ENCODE data around the gene FAM168B. TPM values are rescaled to one million over a fixed set of nuclear protein-coding genes. Genes with fewer than 3 reads are reported as not detected.

The FAM168B gene
- total and polyA plus RNA-seq, 10 of the 15 experiments (the other 5 are each of a cell fraction or from before 2014, with no cell fraction given): 3.5 to 77.3 (median 45.9) TPM

DNA sequence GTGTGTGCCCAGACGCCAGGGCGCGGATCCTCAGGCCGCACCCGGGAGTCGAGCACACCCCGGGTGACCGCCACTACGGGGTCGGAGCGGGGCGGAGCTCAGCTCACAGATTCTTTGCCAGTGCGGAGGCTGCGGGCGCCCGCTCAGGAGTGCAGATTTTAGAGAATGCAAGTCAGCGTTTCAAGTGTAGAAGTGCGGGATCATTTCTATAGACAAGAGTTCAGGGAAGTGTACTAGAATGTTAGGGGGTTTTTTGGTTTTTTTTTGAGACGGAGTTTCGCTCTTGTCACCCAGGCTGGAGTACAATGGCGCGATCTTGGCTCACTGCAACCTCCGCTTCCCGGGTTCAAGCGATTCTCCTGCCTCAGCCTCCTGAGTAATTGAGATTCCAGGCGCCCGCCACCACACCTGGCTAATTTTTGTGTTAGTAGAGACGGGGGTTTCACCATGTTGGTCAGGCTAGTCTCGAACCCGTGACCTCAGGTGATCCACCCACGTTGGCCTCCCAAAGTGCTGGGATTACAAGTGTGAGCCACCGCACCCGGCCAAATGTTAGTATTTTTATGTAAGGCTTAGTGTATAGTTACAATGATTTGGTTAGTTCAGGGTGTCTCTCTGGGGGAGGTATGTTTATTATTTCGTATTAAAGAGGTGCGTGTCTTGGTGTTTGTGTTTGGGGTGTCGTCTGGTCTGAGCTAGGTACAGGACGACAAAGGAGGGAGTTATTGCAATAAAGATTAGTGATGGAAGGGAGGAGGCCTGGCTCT is 619 bp upstream of the FAM168B start (continued):
- TF ChIP-seq, protein P1, sequence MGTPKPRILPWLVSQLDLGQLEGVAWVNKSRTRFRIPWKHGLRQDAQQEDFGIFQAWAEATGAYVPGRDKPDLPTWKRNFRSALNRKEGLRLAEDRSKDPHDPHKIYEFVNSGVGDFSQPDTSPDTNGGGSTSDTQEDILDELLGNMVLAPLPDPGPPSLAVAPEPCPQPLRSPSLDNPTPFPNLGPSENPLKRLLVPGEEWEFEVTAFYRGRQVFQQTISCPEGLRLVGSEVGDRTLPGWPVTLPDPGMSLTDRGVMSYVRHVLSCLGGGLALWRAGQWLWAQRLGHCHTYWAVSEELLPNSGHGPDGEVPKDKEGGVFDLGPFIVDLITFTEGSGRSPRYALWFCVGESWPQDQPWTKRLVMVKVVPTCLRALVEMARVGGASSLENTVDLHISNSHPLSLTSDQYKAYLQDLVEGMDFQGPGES (IDR thresholded peaks at IDR 0.05): no peak
- TF ChIP-seq, protein P2, sequence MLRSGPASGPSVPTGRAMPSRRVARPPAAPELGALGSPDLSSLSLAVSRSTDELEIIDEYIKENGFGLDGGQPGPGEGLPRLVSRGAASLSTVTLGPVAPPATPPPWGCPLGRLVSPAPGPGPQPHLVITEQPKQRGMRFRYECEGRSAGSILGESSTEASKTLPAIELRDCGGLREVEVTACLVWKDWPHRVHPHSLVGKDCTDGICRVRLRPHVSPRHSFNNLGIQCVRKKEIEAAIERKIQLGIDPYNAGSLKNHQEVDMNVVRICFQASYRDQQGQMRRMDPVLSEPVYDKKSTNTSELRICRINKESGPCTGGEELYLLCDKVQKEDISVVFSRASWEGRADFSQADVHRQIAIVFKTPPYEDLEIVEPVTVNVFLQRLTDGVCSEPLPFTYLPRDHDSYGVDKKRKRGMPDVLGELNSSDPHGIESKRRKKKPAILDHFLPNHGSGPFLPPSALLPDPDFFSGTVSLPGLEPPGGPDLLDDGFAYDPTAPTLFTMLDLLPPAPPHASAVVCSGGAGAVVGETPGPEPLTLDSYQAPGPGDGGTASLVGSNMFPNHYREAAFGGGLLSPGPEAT (IDR thresholded peaks at IDR 0.05; ENCODE audit: low read depth): peak; percentile 55; the same call in 1 of the 2 replicates
- no peak for TF ChIP-seq MTA3 (IDR thresholded peaks at IDR 0.05; ENCODE audit: borderline replicate concordance, low read length)
- TF ChIP-seq CREM (IDR thresholded peaks at IDR 0.05; ENCODE audit: low read depth): no peak
- peak; percentile 24; the same call in 1 of the 2 replicates for TF ChIP-seq RCOR1 (conservative IDR thresholded peaks at IDR 0.05; ENCODE audit: low read depth, low read length)
- no peak for TF ChIP-seq MYB (IDR thresholded peaks at IDR 0.05; ENCODE audit: borderline replicate concordance, low read depth, low read length)
- no peak for TF ChIP-seq PAX5 (IDR thresholded peaks at IDR 0.05; ENCODE audit: borderline replicate concordance, low read depth, low read length)
- TF ChIP-seq, protein P3, sequence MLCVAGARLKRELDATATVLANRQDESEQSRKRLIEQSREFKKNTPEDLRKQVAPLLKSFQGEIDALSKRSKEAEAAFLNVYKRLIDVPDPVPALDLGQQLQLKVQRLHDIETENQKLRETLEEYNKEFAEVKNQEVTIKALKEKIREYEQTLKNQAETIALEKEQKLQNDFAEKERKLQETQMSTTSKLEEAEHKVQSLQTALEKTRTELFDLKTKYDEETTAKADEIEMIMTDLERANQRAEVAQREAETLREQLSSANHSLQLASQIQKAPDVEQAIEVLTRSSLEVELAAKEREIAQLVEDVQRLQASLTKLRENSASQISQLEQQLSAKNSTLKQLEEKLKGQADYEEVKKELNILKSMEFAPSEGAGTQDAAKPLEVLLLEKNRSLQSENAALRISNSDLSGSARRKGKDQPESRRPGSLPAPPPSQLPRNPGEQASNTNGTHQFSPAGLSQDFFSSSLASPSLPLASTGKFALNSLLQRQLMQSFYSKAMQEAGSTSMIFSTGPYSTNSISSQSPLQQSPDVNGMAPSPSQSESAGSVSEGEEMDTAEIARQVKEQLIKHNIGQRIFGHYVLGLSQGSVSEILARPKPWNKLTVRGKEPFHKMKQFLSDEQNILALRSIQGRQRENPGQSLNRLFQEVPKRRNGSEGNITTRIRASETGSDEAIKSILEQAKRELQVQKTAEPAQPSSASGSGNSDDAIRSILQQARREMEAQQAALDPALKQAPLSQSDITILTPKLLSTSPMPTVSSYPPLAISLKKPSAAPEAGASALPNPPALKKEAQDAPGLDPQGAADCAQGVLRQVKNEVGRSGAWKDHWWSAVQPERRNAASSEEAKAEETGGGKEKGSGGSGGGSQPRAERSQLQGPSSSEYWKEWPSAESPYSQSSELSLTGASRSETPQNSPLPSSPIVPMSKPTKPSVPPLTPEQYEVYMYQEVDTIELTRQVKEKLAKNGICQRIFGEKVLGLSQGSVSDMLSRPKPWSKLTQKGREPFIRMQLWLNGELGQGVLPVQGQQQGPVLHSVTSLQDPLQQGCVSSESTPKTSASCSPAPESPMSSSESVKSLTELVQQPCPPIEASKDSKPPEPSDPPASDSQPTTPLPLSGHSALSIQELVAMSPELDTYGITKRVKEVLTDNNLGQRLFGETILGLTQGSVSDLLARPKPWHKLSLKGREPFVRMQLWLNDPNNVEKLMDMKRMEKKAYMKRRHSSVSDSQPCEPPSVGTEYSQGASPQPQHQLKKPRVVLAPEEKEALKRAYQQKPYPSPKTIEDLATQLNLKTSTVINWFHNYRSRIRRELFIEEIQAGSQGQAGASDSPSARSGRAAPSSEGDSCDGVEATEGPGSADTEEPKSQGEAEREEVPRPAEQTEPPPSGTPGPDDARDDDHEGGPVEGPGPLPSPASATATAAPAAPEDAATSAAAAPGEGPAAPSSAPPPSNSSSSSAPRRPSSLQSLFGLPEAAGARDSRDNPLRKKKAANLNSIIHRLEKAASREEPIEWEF (IDR thresholded peaks at IDR 0.05; ENCODE audit: insufficient replicate concordance, low read depth, low read length): no peak
- TF ChIP-seq NBN (IDR thresholded peaks at IDR 0.05): peak; percentile 84; the same call in 1 of the 2 replicates
- TF ChIP-seq FOXM1 (IDR thresholded peaks at IDR 0.05; ENCODE audit: low read depth, low read length): no peak
- no peak for TF ChIP-seq SP1 (IDR thresholded peaks at IDR 0.05; ENCODE audit: low read depth, low read length)
- no peak for TF ChIP-seq GATAD2B (conservative IDR thresholded peaks at IDR 0.05; ENCODE audit: low read depth)
- 0 out of 2 replicates have a peak, but pooled peaks have one; percentile 36 for TF ChIP-seq CBX5 (IDR thresholded peaks at IDR 0.05; ENCODE audit: low read depth)
- TF ChIP-seq TBL1XR1 (IDR thresholded peaks at IDR 0.05; ENCODE audit: low read depth, low read length): no peak
- TF ChIP-seq, protein P4, sequence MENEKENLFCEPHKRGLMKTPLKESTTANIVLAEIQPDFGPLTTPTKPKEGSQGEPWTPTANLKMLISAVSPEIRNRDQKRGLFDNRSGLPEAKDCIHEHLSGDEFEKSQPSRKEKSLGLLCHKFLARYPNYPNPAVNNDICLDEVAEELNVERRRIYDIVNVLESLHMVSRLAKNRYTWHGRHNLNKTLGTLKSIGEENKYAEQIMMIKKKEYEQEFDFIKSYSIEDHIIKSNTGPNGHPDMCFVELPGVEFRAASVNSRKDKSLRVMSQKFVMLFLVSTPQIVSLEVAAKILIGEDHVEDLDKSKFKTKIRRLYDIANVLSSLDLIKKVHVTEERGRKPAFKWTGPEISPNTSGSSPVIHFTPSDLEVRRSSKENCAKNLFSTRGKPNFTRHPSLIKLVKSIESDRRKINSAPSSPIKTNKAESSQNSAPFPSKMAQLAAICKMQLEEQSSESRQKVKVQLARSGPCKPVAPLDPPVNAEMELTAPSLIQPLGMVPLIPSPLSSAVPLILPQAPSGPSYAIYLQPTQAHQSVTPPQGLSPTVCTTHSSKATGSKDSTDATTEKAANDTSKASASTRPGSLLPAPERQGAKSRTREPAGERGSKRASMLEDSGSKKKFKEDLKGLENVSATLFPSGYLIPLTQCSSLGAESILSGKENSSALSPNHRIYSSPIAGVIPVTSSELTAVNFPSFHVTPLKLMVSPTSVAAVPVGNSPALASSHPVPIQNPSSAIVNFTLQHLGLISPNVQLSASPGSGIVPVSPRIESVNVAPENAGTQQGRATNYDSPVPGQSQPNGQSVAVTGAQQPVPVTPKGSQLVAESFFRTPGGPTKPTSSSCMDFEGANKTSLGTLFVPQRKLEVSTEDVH (IDR thresholded peaks at IDR 0.05; ENCODE audit: low read depth, partially characterized antibody): no peak
- TF ChIP-seq ZNF217 (IDR thresholded peaks at IDR 0.05): peak; percentile 67; the same call in 1 of the 2 replicates
- TF ChIP-seq EP300 (IDR thresholded peaks at IDR 0.05; ENCODE audit: borderline replicate concordance in 1 of 2, control insufficient read depth in 1 of 2, low read depth in 2 of 2, low read length in 2 of 2): no peak
- no peak for TF ChIP-seq ZSCAN29 (IDR thresholded peaks at IDR 0.05)
